Fibroblast of skin of back (primary cell): Measurements from ENCODE around the gene NUP50.

ENCODE experiments used
- DNase-seq: peaks from one replicate; pipeline ENCODE4 v3.0.0-alpha.2; 2013

The NUP50 gene

GRCh38 chr22:45210174-45210573 lies 46.4 kb downstream of the NUP50 start:
- DNase-seq: no peak

- DNase-seq: no peak
Measured at GRCh38 chr22:45210577-45210976, 46.9 kb downstream of the NUP50 start.

- DNase-seq: peak; percentile 70
Measured at GRCh38 chr22:45210991-45211390, 47.3 kb downstream of the NUP50 start.

- no peak for DNase-seq
Measured at GRCh38 chr22:45211435-45211834, 47.7 kb downstream of the NUP50 start.

- DNase-seq: no peak
Measured at GRCh38 chr22:45211848-45212247, 48.1 kb downstream of the NUP50 start.

GRCh38 chr22:45212306-45212709 lies 48.6 kb downstream of the NUP50 start:
- DNase-seq: peak; percentile 96

GRCh38 chr22:45212992-45213751 lies 49.4 kb downstream of the NUP50 start:
- DNase-seq: peak; percentile 21

- peak; percentile 28 for DNase-seq
Measured at GRCh38 chr22:45216133-45217003, 52.6 kb downstream of the NUP50 start.

GRCh38 chr22:45217345-45217744 lies 53.6 kb downstream of the NUP50 start:
- no peak for DNase-seq

- DNase-seq: no peak
Measured at GRCh38 chr22:45217806-45218205, 54.1 kb downstream of the NUP50 start.

GRCh38 chr22:45218976-45219375 lies 55.3 kb downstream of the NUP50 start:
- no peak for DNase-seq

- no peak for DNase-seq
Measured at GRCh38 chr22:45221201-45221600, 57.5 kb downstream of the NUP50 start.

- no peak for DNase-seq
Measured at GRCh38 chr22:45223304-45224117, 59.8 kb downstream of the NUP50 start.

- no peak for DNase-seq
Measured at GRCh38 chr22:45224331-45224730, 60.6 kb downstream of the NUP50 start.

- no peak for DNase-seq
Measured at GRCh38 chr22:45224988-45225731, 61.4 kb downstream of the NUP50 start.

- no peak for DNase-seq
Measured at GRCh38 chr22:45225732-45226502, 62.2 kb downstream of the NUP50 start.

- no peak for DNase-seq
Measured at GRCh38 chr22:45226503-45227186, 62.9 kb downstream of the NUP50 start.

- no peak for DNase-seq
Measured at GRCh38 chr22:45227645-45228400, 64.1 kb downstream of the NUP50 start.

- no peak for DNase-seq
Measured at GRCh38 chr22:45228401-45228754, 64.7 kb downstream of the NUP50 start.

GRCh38 chr22:45229181-45229580 lies 65.5 kb downstream of the NUP50 start:
- DNase-seq: no peak
